ENCODE results near the gene CD200.
A peak's percentile ranks its signal among the peaks of the same experiment; 100 is the strongest.

The CD200 gene

DNA sequence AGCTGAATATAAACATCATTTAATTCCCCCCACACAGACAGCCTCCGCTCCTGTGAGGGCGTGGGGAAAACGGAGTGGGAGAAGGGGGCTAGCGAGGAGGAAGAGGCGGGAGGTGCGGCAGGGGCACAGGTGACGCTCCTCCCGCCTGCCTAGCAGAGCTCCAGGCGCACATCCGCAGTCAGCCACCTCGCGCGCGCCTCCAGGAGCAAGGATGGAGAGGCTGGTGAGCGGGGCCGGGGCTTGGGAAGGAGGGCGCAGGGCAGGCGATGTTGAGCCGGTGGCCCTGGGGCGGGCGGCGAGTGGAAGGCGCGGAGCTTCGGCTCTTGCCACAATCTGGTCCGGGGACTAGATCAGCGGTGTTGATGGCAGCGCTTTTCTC is at the start of gene CD200:
CD200 (plus strand) TSS at position 155 of the 379 bp plus-strand sequence; CDS start at position 212, 57 bp downstream.
- DNase-seq = peak; percentile 66

DNA sequence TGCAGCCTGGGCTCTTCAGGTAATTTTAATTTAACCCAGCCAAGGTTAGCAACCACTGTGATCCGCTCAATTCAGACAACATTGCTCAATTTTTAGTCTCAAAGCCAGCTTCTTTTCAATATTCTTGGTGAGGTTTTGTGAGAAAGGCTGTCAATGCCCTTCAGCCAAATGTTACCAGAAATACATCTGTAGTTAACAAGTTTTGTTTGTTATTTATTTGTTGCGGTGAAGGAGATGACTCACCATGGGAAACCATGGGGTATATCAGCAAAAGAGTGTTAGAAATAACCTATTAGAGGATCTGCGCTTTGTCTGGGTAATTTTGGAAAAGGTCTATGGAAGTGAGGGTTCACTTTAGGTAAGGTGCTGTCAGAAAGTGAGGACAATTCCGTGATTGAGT is 43.9 kb upstream of the CD200 start:
- no peak for DNase-seq

DNA sequence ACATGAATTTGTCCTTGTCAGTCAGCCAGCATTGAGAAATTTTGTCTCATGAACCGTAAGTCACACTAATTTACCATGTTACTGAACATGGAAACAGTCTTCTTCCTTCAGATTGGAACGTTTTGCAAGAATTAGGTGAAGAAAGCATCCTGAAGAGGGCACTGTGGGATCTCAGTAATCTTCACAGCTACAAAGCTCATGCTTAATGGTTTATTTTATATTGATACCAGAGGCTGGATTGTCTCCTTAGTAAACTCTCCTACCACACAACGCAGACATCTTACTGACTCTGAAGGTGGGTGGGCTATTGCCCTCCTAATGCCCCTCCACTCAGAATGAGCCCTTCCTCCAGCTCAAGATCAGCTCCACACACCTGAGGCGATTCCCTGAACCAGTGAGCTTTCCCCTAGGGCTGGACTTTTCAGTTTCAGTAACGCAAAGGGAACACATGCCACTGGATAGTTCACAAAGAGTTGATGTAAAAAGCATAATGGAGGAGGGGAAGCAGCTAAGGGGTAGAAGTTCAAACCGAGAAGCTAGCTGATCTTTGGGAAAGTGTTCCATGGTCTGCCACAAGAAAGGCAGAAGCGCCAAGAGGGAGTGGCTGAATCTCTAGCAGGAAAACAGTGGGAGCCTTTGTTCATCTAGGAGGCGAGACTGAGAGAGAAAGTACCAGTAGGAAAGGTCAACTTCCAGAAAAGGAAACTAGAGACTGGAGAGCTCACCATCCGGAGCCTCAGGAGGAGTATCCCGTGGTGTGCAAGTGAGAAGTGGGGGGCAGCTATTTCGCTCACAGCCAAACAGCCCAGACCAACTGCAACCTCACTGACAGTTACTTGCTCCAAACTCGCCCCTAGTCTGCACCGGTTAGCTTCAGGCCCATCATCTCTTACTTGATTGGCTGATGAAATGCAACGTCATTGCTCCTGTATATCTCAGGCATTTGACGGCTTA is 39.3 kb upstream of the CD200 start, which contains the start of gene SLC9C1:
SLC9C1 (minus strand) TSS at position 849 of the 954 bp plus-strand sequence. CDS start 7,425 bp downstream, outside the sequence.
- peak; percentile 60 for DNase-seq

DNA sequence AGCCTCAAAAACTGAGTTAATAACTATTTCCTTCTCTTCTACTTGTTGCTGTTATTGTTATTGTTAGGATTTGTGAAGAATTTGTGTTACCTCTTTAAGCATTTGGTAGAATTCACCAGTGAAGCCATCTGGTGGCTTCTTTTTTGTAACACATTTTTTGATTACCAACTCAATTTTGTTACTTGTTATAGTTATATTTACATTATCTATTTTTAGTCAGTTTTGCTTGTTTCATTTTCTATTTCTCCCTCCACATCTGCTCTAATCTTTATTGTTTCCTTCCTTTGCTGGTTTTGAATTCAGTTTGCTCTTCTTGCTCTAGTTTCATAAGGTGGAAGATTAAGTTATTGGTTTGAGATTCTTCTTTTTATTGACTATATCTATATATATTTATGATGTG is 35.2 kb upstream of the CD200 start:
- peak; percentile 13 for DNase-seq

GRCh38 chr3:112298781-112299180 is 34.2 kb upstream of the CD200 start:
- DNase-seq = no peak

DNA sequence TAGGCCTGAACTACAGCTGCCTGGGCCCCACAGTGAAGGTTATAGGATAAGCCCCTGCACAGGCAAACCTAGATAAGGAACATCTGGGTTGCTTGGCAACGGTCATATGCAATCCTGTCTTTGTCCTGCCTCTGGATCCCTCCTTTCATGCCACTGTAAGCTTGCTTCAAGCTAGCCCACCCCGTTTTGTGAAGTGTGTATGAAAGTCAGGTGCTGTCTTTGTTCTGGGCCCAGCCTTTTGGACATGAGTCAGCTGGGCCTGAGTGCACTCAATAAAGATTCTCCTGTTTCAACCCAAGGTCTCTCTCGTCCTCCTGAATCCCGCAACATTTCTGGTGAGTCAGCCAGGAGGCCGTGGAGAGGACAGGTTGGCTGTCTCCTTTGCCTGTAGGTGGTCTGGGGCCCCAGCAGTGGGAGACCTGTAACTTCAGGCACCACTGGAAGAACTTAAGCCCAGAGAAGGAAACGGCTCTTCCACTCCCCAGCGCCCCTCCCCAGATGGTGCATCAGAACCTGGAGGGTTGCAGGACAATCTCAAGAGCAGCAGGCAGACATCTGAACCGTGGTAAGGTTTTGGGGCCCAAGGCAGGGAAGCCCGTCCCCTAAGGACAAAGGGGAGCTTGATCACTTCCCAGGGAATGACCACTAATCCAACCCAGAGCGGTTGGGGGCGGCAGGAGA is 30.7 kb upstream of the CD200 start:
- no peak for DNase-seq

DNA sequence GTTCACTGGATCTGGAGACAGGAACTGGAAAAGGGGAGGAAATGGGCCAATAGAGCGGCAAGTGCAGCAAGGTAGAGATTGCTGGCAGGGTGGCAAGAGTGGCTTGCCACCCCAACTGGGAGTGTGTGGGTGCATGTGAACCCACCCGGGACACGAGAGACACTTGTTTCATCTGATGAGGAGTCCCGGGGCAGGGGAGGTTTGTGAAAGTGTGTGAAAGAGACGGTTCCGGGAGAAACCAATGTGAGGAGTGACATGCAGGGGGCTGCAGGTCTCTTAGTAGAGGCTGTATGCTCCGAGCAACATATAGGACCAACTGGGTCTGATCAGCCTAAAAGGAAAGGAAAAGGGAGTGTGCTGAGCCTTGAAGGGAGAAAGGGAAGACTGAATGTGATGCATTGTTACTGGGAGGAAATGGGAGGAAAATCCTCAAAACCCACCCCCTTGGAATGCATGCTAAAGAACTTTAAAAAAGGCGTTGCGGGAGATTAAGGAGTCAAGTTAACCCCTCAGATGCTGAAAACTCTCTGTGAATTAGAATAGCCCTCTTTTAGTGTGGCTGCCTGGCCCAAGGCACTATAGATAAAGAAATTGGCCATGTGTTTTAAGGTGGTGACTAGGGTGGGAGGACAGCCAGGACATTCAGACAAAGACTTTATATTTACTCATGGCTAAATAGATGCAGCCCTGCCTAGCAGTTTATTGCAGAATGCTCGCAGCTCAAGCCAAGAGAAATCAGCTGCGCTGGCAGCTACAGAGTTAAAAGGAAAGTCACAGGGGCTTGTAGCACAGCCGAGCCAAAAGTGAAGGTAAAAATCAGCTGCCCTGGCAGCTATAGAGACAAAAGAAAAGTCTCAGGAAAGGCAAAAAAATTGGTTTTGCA is 29.8 kb upstream of the CD200 start:
- DNase-seq = no peak

- no peak for DNase-seq
Observed at GRCh38 chr3:112303764-112304325, 29.1 kb upstream of the CD200 start.

- no peak for DNase-seq
Observed at GRCh38 chr3:112304611-112305010, 28.3 kb upstream of the CD200 start.

DNA sequence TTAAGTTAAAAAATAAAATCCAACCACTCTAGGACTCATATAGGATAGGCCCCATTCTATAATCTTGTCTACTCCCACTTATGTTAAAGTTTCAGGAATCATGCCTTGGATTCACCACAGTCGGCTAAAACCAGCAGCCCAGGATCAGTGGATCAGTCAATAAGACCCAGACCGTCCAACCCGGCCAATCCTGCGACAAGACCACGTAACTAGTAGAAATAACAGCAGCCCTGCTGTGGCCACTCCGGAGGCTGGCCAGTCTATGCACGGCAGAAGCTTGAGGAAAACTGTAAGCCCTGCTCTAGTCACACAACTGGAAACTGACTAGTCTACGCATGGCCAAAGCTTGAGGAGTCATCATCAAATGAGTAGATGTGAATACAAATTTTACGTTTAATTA is 26.1 kb upstream of the CD200 start:
- DNase-seq = no peak

- DNase-seq = no peak
Observed at GRCh38 chr3:112307557-112307956, 25.4 kb upstream of the CD200 start.

DNA sequence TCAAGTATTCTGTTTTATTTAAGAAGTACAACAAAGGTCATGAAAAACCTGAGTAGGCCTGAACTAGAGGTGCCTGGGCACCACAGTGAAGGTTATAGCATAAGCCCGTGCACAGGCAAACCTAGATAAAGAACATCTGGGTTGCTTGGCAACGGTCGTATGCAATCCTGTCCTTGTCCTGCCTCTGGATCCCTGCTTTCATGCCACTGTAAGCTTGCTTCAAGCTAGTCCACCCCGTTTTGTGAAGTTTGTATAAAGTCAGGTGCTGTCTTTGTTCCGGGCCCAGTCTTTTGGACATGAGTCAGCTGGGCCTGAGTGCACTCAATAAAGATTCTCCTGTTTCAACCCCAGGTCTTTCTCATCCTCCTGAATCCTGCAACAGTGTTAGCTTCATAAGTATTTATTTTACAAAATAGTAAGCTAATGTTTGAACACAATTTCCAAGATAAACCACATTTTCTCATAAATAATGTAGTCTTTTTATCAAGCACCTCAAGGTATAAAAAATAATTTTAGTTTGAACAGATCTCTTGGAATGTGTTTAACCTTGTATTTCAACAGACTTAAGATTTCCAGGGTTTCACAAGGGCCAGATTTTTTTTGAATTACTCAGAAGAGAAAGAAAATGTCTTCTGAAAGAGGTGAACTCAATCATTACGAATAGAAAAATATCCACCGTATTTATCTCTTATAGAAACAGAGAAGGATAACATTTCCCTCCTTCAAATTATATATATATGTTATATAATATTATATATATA is 24.6 kb upstream of the CD200 start:
- no peak for DNase-seq

GRCh38 chr3:112314649-112315048 is 18.3 kb upstream of the CD200 start:
- no peak for DNase-seq

GRCh38 chr3:112315791-112316190 is 17.2 kb upstream of the CD200 start:
- DNase-seq = no peak

DNA sequence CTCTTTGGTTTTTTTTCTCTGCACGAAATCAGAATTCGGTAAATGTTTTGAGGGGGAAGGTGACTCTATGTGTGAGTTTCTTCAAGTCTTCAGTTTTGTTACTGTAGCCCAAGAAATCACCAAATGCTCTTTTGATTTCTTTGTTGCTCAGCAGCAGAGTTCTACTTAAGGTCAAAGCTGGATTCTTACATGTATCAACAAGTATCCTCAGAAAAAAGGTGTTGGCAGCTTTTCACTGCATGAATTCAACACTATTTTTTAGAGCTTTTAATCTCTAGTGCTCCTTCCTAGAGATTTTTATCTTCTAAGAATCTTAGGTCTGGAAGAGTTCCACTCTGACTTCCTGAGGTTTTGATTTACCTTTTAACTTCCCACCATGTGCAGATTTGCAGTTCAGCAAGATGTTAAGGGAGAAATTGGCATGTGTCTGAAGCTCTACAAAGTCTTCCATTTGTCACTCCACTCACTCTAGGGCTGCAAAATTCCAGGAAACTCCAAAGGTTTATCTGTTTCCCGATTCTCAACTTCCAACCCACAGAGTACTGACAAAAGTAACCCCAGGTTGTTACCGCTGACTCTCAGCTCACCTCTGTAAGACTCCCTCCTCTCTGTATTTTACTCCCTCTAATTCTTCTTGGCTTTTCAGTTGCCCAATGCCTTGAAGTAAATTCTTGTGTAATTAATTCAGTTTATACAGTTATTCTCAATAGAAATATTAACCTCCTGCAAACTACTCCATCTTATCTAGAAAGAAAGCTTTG is 13.3 kb upstream of the CD200 start:
- DNase-seq = no peak

- no peak for DNase-seq
Observed at GRCh38 chr3:112320691-112321090, 12.3 kb upstream of the CD200 start.

DNA sequence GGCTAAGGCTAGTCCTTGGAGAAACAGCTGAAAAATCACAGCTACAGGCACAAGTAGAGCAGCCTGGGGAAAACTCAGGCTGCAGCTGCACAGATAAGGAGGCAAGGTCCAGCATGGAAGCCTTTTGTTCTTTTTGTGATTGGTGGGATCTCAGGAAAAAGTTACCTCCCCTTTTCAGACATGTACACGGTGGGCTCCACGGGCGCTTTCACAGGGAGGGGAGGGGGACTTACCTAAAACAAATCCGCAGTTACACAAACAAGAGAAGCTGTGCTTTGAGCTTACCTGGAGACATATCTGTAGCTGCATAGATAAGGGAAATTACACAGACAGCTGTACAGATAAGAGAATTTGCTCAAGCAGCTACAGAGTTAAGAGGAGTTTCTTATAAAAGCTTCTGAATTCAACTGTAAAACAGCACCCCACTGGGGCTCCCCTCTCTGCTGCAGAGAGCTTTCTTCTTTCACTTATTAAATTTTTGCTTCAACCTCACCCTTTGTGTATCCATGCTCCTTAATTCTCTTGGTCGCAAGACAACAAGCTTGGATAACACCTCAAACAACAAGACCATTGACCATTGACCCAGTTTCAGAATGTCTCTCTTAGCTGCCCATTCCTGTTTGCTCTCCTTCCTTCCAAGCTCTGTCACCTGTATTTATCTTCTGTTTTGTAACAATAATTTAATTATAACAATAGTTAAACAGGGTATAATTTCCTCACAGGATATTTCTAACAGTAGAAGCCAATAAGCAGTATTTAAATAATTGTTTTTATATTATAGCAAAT is 10.9 kb upstream of the CD200 start:
- DNase-seq = no peak

DNA sequence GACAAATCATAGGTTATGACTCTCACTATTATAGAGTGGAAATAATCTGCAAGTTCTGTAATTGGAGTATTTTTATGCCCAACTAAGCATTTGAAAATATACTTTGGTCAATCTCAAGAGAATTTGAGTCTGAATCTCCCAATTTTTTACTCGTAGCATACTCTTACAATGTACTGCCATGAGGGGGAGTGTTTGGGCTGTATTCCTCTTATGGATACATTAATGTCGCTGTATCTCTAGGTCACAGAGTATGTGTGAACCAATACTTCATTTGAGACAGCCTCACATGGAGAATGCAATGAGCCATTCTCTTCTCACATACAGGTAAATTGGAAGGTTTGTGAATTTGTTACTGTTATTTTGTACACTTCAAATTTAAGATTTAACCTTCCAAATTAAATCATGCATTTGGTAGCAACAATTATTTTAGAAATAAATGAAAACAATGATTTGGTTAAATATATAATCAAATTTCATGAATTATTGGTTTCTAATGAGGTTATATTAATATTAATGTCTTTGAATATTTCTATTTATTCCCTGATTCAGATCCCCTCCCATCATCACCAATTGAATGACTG is 5.5 kb upstream of the CD200 start:
- DNase-seq = peak; percentile 69

DNA sequence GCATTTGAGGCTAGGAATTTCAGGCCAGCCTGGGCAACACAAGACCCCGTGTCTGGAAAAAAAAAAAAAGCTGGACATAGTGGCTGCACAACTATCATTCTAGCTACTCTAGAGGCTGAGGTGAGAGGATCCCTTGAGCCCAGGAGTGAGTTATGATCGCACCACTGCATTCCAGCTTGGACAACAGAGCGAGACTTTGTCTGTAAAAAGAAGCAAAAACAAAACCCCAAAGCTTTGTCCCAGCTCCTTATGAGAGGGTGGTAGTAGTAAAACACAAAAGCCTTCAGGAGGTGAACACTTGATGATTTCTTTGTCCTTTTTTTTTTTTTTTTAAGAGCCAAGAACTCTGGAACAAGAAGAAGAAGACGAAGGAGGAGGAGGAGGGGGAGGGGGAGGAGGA is 1.1 kb upstream of the CD200 start:
- no peak for DNase-seq

Measured in activated CD4-positive, alpha-beta T cell treated with anti-CD3 and anti-CD28 coated beads, Interleukin-2, Interleukin-6, amounts not matched to agents 100 ng/mL and 50 ng/mL, durations not matched to agents 16 hours and 8 hours (primary cell).